GM19397 (cell line): ENCODE data around the gene ATG3.

Experiments used
- ATAC-seq: cut with Tn5 transposase; IDR thresholded peaks from one replicate; pipeline ENCODE4 v1.9.1; 2021; ENCODE audit warnings: mild to moderate bottlenecking, moderate library complexity; ENCODE audit not compliant: unreplicated experiment

ATG3 gene

GRCh38 chr3:112561734-112562529, at the start of gene ATG3, which contains the start of gene SLC35A5:
Gene ATG3, minus strand, starts transcription at chr3:112561962. Its CDS starts 434 bp downstream, at chr3:112561528.
Gene SLC35A5, plus strand, starts transcription at chr3:112562045. Its CDS starts 1,359 bp downstream, at chr3:112563404.
- peak; percentile 82 for ATAC-seq

- ATAC-seq, result no peak
These were observed 48.4 kb upstream of the ATG3 start for GRCh38 chr3:112610121-112610520.

- ATAC-seq, result no peak
These were observed 46.1 kb upstream of the ATG3 start for GRCh38 chr3:112607863-112608262.

- no peak for ATAC-seq
These were observed 44.3 kb upstream of the ATG3 start for GRCh38 chr3:112606098-112606497.

GRCh38 chr3:112605285-112605684, 43.5 kb upstream of the ATG3 start:
- ATAC-seq, result no peak

- no peak for ATAC-seq
These were observed 42.8 kb upstream of the ATG3 start for GRCh38 chr3:112604536-112604935.

- ATAC-seq, result peak; percentile 70
These were observed 40.6 kb upstream of the ATG3 start for GRCh38 chr3:112602217-112602838.

GRCh38 chr3:112598731-112599130, 37.0 kb upstream of the ATG3 start:
- ATAC-seq, result no peak

GRCh38 chr3:112597945-112598344, 36.2 kb upstream of the ATG3 start:
- ATAC-seq, result no peak

- ATAC-seq, result no peak
These were observed 33.1 kb upstream of the ATG3 start for GRCh38 chr3:112594856-112595255.

- no peak for ATAC-seq
These were observed 31.5 kb upstream of the ATG3 start for GRCh38 chr3:112593258-112593657.

GRCh38 chr3:112587336-112587735, 25.6 kb upstream of the ATG3 start:
- ATAC-seq, result no peak

- no peak for ATAC-seq
These were observed 24.0 kb upstream of the ATG3 start for GRCh38 chr3:112585782-112586181.

- no peak for ATAC-seq
These were observed 21.3 kb upstream of the ATG3 start for GRCh38 chr3:112583105-112583504.

- ATAC-seq, result no peak
These were observed 20.6 kb upstream of the ATG3 start for GRCh38 chr3:112582244-112582874.

- no peak for ATAC-seq
These were observed 17.9 kb upstream of the ATG3 start for GRCh38 chr3:112579697-112580096.

GRCh38 chr3:112579232-112579631, 17.5 kb upstream of the ATG3 start:
- no peak for ATAC-seq

- no peak for ATAC-seq
These were observed 10.9 kb upstream of the ATG3 start for GRCh38 chr3:112572701-112573100.

- ATAC-seq, result no peak
These were observed 7.5 kb upstream of the ATG3 start for GRCh38 chr3:112569265-112569664.

- no peak for ATAC-seq
These were observed 6.9 kb upstream of the ATG3 start for GRCh38 chr3:112568642-112569041.

GRCh38 chr3:112564940-112565305, 3.2 kb upstream of the ATG3 start:
- ATAC-seq, result no peak
